Hindlimb muscle (tissue), 1 donor: ENCODE results near the gene PRDM1. TPM values are rescaled to one million over a fixed set of nuclear protein-coding genes. Genes with fewer than 3 reads are reported as not detected.
"Not testable (repeated sequence)": the region's sequence is repeated elsewhere in the genome, so short reads cannot be mapped to it uniquely, and the experiment has no call there.

Experiments
- DNase-seq: peaks from one replicate; pipeline ENCODE4 v3.0.0-alpha.2; 2013
- polyA plus RNA-seq: library from polyadenylated mRNA; unstranded; fragments of 120-200 nt; gene quantifications from one replicate; pipeline ENCODE4 v1.2.1, GENCODE V29; 2013; ENCODE audit not compliant: insufficient read length

Gene PRDM1
- polyA plus RNA-seq, 1 donor, result 5.2 TPM

GRCh38 chr6:106141441-106142237 is 55.5 kb downstream of the PRDM1 start:
- no peak for DNase-seq

GRCh38 chr6:106142876-106143431 is 56.8 kb downstream of the PRDM1 start:
- DNase-seq, result no peak

DNA sequence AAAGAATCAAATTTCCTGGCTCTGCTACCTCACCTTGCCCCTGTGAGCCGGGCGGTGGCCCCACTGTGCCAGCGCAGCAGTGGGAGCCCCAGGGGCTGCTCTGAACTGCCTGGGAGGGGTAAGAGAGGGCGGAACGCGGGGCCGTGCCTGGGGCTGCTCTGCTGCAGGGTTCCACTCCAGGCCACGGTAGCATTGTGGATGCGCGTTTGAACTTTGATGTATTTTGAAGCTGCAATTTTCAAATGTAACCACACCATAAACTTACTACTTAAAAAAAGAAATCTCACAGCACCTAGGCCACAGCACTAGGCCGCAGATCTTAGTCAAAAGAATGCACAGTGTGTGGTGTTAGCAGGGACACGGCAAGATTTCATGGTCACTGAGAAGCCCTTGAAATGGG is 57.5 kb downstream of the PRDM1 start:
- DNase-seq, result no peak

- no peak for DNase-seq
Measured at GRCh38 chr6:106145144-106145543, 59.0 kb downstream of the PRDM1 start.

DNA sequence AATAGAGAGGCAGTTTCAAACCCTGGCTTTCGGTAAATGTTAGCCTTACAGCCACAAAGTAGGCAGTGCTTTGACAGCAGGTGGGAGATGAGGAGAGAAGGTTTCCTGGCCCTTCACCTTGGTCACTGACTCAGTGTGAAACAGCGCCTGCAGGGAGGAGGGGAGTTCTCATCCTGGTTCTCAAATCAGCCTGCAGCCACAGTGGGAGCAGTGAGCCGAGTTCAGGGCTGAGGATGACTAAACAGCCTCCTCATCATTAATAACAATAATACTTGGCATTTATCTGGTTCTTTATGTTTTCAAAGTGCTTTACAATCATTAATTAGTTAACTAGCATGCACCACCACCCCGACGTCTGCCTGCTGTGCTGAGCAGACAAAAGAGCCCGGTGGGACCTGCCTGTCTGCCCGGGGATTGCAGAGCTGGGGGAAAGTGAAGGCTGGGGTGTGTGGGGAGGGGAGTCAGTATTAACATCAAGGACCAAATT is 59.6 kb downstream of the PRDM1 start:
- DNase-seq, result no peak

GRCh38 chr6:106146852-106147351 is 60.8 kb downstream of the PRDM1 start:
- no peak for DNase-seq

DNA sequence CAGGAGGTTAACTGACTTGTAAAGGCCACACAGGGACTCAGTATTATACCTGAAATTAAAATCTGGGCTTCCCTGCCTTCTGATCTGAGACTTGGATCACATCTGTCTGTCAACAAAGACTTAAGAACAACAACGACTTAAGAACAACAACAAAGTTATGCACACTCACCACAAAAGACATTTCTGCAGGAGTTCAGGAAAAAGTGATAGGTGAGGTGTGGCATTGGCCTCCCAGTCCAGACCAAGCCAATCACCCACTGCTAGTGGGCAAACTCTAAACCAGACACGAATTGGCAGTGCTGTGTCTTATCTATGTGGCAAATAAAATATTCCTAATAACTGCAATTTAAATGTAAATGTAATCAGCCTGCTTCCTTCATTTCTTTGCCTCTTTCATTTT is 61.3 kb downstream of the PRDM1 start:
- DNase-seq, result no peak

GRCh38 chr6:106149472-106150069 is 63.4 kb downstream of the PRDM1 start:
- DNase-seq, result no peak

- not testable (repeated sequence) for DNase-seq
Measured at GRCh38 chr6:106152476-106152875, 66.3 kb downstream of the PRDM1 start.

DNA sequence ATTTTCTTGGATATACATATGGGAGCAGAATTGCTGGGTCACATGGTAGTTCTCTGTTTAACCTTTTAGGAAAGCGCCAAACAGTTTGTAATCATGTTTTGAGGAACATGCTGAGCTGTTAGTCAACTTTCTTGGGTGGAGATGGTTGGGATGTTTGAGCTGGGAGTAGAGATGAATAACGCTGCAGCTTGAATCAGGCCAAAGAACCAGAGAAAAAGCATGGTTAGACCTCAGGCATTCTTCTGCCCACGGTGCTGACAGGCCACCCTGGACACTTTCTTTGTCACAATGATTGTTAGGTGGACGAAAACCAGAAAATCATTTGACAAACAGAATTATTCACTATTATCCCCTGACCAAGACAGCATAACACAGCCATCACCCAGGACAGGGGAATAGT is 66.8 kb downstream of the PRDM1 start:
- no peak for DNase-seq

GRCh38 chr6:106154326-106154725 is 68.2 kb downstream of the PRDM1 start:
- DNase-seq, result no peak

GRCh38 chr6:106155219-106155830 is 69.2 kb downstream of the PRDM1 start:
- DNase-seq, result no peak

- no peak for DNase-seq
Measured at GRCh38 chr6:106156413-106156812, 70.3 kb downstream of the PRDM1 start.

DNA sequence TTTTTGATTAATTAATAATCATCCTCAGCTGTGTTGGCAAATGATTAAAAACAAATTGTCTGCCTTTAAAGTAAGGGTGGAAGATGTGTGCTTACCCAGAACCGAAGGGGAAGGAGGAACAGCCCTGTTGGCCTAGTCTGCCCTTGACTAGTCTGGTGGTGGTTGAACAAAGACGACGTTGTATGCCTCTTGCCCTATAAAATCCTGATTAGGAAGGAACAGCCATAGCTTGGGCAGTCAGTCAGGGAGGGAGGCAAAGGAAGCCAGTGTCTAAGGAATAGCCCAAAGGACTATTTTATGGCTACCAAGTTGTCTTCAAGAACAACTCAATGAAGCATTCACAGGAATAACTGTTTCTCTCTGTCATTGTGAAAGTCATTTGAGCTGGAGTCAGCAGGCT is 70.7 kb downstream of the PRDM1 start:
- DNase-seq, result no peak

- DNase-seq, result no peak
Measured at GRCh38 chr6:106158816-106159215, 72.7 kb downstream of the PRDM1 start.

Other genes starting within 250 kb of the PRDM1 start
- gene ATG5, start 239.4 kb downstream of the PRDM1 start, polyA plus RNA-seq, result 19.8 TPM